GDM1 (cell line): Measurements from ENCODE around the gene ITFG1.
"Not testable (repeated sequence)": the region's sequence is repeated elsewhere in the genome, so short reads cannot be mapped to it uniquely, and the experiment has no call there.

Source experiments
- DNase-seq: peaks from one replicate; lab custom pipeline; 2025; lab: John Stamatoyannopoulos, UW

ITFG1 gene

GRCh38 chr16:47150067-47150466 lies 310.8 kb downstream of the ITFG1 start:
- no peak for DNase-seq

- no peak for DNase-seq
Measured at GRCh38 chr16:47144559-47144877, 316.3 kb downstream of the ITFG1 start.

- DNase-seq, result peak; percentile 47
Measured at GRCh38 chr16:47143677-47144558, 316.9 kb downstream of the ITFG1 start, which contains the start of gene NETO2. Gene NETO2 (minus strand): TSS chr16:47143945. CDS start chr16:47143612, 333 bp downstream.

DNA sequence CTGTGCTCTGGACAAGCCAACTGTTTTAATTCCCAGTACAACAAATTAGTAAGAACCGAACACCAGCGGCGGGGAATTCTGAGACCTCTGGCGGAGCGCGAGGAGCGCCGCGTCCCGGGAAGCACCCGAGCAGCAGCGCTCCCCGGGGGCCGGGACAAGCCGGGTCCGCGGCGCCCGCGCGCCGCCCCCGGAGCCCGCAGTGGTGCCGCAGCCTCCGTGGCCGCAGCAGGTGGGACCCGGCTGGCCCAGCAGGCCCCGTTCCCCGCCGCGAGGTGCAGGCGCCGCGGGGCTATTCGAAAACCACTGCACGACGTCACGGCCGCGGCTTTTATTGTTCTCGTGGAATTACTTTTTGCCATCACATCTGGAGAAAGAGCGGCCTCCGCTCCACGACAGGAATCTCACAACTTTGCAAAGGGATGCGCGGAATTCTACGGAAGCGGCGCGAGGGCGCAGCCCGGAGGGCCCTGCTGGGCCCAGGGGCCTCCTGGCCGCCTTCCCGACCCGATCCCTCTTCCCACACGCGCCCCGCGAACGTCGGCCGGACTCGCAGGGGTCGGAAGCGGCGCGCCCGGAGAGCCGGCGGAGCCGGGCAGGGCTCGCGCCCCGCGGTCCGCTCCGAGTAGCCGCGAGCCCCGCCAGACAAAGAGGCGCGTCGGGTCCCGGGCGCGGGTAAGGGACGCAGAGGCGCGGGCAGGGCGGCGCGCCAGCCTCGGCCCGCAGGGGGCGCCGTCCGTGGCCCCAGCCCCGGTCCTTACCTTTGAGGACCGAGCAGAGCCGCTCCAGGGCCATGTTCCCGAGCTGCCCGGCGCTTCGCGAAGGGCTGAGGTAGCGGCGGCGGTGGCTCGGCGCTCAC lies 317.8 kb downstream of the ITFG1 start:
- DNase-seq, result peak; percentile 71

DNA sequence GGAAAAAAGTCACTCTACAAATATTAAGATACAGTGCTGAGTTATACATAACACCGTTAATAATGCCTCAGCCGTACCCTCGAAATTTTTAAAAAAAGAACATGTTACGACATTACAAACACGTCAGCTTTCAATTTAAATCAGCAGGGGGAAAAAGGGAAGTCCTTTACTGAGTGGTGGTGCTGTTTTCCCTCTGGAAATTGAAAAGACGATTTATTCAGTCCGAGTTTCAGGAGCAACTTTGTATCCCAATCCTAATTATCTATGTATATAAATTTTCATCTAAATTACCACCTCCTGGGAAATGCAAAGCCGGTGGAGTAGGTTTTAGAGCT lies 318.4 kb downstream of the ITFG1 start:
- DNase-seq, result no peak

DNA sequence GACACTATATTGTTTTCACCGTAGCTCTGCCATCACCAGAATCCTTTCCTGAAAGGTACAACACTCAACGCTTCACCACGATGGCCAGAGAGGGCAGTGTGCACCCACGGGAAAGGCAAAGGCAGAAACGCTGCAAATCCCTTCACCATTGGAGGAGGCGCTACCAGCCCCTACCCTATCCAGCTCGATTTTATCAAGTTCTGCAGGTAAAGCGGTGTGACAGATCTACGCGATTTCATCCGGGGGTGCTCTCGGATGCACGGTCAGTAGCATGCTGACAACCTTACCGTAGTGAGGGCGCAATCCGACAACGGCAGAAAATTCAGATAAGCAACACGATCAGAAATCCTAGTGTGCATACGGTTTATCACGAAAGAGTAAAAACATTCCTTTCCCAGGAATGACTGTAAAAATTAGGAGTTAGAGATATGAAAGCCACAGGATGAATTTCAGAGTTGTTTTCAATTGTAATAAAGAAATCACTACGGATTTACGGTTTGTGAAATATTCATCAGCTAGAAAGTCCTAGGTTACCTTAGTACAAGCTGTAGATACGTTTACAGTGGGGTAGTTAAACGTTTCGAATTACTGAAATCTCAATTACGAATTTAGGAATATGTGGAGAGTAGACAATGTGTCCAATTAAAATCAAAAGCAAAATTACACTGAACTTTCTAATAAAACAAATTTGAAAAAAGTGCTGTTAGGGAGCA lies 318.9 kb downstream of the ITFG1 start:
- peak; percentile 71 for DNase-seq

- DNase-seq, result no peak
Measured at GRCh38 chr16:47140686-47141085, 320.2 kb downstream of the ITFG1 start.

DNA sequence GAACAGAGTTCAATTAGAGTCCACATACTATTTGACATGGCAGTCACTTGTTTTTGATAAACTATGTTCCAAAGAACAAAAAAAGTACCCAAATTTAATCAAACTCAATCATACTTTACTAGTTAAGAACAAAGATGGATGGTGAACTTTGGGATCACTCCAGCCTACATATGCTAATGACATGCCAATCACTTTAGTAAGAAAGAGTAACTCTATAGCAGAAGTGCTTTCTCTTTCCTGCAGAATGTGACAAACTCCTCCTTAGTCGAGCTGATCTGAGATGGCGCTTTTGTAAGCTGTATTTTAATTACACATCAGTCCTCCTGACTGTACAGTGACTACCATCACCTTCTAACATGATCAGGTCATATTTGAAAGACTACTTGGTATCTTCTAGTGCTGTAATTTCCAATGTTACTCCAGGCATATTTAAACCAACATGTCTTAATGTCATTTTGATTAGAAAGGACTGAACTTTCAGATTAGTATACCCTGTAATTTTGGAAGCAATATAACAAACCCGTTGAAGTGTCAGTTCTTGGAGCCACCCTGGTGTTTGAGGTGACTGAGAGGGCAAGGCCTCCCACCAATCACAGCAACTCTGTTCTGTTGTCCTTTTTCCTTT lies 321.2 kb downstream of the ITFG1 start:
- DNase-seq, result no peak

- DNase-seq, result not testable (repeated sequence)
Measured at GRCh38 chr16:47137925-47138324, 322.9 kb downstream of the ITFG1 start.

- DNase-seq, result no peak
Measured at GRCh38 chr16:47136099-47136842, 324.6 kb downstream of the ITFG1 start.

DNA sequence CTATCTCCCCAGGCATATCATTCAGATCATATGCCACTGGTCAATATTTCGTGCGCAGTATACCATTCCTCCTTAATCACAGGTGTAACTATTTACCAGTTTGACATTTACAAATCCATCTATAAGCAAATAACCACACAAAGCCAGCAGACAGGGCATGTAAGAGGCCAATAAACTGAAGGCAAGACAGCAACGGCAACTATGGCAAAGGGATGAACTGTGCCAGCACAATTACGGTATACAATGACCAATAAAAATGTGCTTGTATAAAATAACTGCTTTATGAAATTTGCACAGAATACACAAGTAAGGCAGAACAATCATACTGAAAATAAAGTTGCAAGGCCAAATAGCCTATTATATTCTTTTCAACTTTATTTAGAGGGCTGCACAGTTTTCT lies 326.3 kb downstream of the ITFG1 start:
- no peak for DNase-seq

DNA sequence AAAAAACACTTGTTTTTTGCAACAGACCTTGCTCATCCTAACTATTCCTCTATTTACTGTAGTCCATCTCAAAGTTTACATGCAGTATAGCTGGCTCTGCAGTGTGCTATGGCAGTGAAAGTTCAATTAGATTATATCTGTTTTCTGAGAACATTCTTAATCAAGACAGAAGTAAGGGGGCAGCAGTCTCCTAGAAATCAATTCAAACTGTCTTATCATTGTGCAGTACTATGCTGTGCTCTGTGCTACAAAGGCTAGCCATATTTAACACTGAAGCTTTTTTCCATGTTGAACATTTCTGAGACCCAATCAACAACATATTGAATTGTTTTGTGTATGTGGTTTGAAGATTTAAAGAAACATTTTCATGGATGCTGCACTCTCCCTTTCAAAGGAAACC lies 328.6 kb downstream of the ITFG1 start:
- no peak for DNase-seq

GRCh38 chr16:47129755-47130435 lies 331.0 kb downstream of the ITFG1 start:
- no peak for DNase-seq

DNA sequence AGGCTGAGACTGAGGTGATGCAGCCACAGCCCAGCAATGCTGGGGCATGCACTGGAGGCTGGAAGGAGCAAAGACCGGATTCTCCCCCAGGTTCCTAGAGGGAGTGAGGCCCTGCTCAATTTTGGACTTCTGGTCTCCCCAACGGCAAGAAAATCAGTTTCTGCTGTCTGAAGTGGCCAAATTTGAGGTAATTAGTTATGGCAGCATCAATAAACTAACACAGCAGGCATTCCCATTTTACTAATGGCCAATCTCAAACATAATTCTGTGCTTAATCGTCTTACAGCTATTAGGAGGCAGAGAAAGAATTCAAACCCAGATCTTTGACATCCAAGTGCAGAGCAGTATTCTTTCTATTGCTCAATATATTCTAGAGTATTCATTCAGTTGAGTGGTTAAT lies 333.3 kb downstream of the ITFG1 start:
- no peak for DNase-seq

DNA sequence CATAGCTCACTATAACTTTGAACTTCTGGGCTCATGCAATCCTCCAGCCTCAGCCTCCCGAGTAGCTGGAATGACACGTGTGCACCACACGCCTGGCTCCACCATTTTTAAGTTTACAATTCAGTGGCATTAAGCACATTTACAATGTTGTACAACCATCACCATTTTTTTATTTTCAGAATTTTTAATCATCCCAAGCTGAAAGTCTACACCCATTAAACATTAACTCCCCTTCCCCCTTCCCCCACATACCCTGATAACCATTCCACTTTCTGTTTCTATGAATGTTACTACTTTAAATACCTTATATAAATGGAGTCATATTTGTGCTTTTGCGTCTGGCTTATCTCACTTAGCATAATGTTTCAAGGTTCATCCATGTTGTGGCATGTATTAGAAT lies 335.1 kb downstream of the ITFG1 start:
- DNase-seq, result no peak

GRCh38 chr16:47113130-47113529 lies 347.7 kb downstream of the ITFG1 start:
- DNase-seq, result no peak

DNA sequence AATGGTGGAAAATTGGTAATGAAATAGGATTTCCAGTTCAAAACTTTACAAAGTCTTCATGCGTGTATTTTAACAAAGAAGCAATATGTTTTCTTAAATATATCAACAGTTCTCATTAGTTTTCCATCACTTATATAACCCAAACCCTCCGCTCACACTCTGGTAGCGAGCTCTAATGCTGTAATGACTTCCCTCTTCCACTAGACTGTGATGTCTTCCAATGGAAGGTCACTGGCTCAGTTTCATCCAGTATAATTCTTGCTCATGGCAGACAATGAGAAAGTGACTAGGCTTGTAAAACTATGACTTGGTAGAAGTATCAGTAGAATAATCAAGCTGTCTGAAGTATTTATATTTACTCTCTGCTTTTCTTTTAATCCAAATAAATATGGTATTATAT lies 349.9 kb downstream of the ITFG1 start:
- no peak for DNase-seq

DNA sequence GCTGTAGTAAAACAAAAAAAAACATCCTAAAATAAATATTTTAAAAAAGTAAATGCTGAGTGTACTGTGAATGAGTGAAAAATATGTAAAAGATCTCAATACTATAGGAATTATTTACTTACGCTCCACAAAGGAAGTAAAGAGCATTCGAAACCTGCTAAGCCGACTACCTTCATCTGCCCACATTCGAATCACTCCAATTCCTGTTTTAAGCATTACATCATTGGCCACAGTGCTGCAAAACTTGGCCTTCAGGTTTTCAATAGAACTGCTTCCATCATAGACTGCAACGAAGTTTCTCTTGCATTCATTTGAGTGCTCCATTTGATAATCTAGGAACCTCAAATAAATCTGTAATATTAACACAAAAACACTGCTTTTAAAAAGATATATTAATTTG lies 351.5 kb downstream of the ITFG1 start:
- no peak for DNase-seq
